Activated T-helper 1 cell treated with anti-CD3 and anti-CD28 coated beads, Interleukin-12 subunit alpha, Interleukin-12 subunit beta, Interleukin-2, Interleukin-4 antibody, amounts not matched to agents 30 ng/mL and 10 ng/mL and 1 ng/mL, durations not matched to agents 14 hours and 24 hours and 36 hours (primary cell): ENCODE data around the gene MYO3B. TPM values are rescaled to one million over a fixed set of nuclear protein-coding genes. Genes with fewer than 3 reads are reported as not detected.

Experiments
- DNase-seq: peaks from one replicate; pipeline ENCODE4 v3.0.0; 2021; ENCODE audit warnings: low spot score
- H3K27ac Mint-ChIP-seq: one replicate; pipeline ENCODE4 v1.8.0; 2021; ENCODE audit warnings: mild to moderate bottlenecking, mixed read lengths
- H3K27me3 Mint-ChIP-seq: one replicate; pipeline ENCODE4 v1.8.0; 2022; ENCODE audit warnings: mild to moderate bottlenecking, moderate library complexity, mixed read lengths; ENCODE audit not compliant: insufficient read depth
- H3K36me3 Mint-ChIP-seq: one replicate; pipeline ENCODE4 v1.8.0; 2021; ENCODE audit warnings: low read depth, mixed read lengths
- H3K4me1 Mint-ChIP-seq: one replicate; pipeline ENCODE4 v1.8.0; 2021; ENCODE audit warnings: low read depth, mixed read lengths
- H3K4me3 Mint-ChIP-seq: one replicate; pipeline ENCODE4 v1.8.0; 2021; ENCODE audit warnings: mild to moderate bottlenecking, moderate library complexity, mixed read lengths
- H3K9me3 Mint-ChIP-seq: one replicate; pipeline ENCODE4 v1.8.0; 2021; ENCODE audit warnings: mixed read lengths
- intact Hi-C: fragments of 100-400 bp; cut with micrococcal nuclease; formaldehyde crosslinking; loops from one replicate; pipeline ENCODE4 v1.15.1; 2024
- total RNA-seq: library from RNA; stranded (reverse); gene quantifications from 2 replicates; pipeline ENCODE4 v1.2.3, GENCODE V29; 2022

The MYO3B gene
- total RNA-seq, 1 donor from 2014 or later, result 0.57 TPM

DNA sequence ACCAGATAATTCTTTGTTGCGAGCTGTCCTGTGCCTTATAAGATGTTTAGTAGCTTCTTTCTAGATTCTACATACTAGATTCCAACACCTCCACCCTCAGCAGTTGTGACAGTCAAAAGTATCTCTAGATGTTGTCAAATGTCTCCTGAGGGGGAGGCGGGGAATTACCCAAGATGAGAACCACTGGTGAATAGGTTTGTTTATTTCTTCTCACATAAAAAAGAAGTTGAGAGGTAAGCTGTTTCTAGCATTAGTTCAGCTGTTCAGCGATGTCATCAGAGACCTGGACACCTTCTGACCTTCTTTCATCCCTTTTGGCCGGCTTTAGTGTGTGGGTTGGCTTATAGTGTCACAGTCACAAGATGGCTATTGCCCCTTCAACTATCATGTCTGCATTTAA is 299.7 kb downstream of the MYO3B start:
- intact Hi-C loops, result no loop called here
- DNase-seq, result no peak
- Mint-ChIP-seq H3K9me3 (no peaks in the 10 kb centered on the region), H3K27ac (no peak overlapping the region), H3K4me3 (no peak overlapping the region), H3K4me1 (no peaks in the 10 kb centered on the region), H3K36me3 (no peaks in the 10 kb centered on the region), H3K27me3 (peaks cover 8% of the 10 kb centered on the region)

GRCh38 chr2:170481201-170481600 is 303.3 kb downstream of the MYO3B start:
- intact Hi-C loops, result no loop called here
- H3K9me3 Mint-ChIP-seq, result no peaks in the 10 kb centered on the region

GRCh38 chr2:170484552-170484951 is 306.6 kb downstream of the MYO3B start:
- H3K36me3 Mint-ChIP-seq, result no peaks in the 10 kb centered on the region
- DNase-seq, result no peak
- no peak overlapping the region for H3K4me3 Mint-ChIP-seq
- peaks cover 10% of the 10 kb centered on the region for H3K27me3 Mint-ChIP-seq
- H3K4me1 Mint-ChIP-seq, result no peaks in the 10 kb centered on the region
- no peak overlapping the region for H3K27ac Mint-ChIP-seq
- no peaks in the 10 kb centered on the region for H3K9me3 Mint-ChIP-seq
- intact Hi-C loops, result no loop called here

More at GRCh38 chr2:170481201-170481600, 303.3 kb downstream of the MYO3B start:
- Mint-ChIP-seq H3K36me3 (no peaks in the 10 kb centered on the region), H3K27me3 (peaks cover 8% of the 10 kb centered on the region), H3K27ac (no peak overlapping the region), H3K4me3 (no peak overlapping the region), H3K4me1 (no peaks in the 10 kb centered on the region)
- no peak for DNase-seq

- Mint-ChIP-seq H3K4me1 (no peaks in the 10 kb centered on the region), H3K4me3 (no peak overlapping the region), H3K9me3 (no peaks in the 10 kb centered on the region), H3K36me3 (no peaks in the 10 kb centered on the region), H3K27ac (no peak overlapping the region), H3K27me3 (peaks cover 13% of the 10 kb centered on the region)
- intact Hi-C loops, result no loop called here
- DNase-seq, result no peak
Observed at GRCh38 chr2:170485254-170486026, 307.5 kb downstream of the MYO3B start.

DNA sequence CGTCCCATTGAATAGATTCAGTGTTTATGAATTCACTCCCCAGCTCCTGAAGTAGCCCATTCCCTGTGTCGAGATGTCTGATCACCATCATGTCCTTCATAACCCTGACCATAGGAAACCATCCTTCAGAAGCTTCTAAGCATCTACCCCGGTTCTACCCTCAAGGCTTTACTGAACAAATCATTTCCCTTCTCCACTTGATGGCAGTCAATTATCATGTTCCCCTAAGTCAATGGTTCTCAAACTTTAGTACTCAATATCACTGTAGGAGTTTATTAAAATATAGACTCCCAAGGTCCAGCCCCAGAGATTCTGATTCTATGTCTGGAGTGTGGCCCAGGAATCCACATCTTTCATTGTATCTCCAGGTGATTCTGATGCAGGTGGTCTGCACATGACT is 308.8 kb downstream of the MYO3B start:
- H3K36me3 Mint-ChIP-seq, result no peaks in the 10 kb centered on the region
- no peak overlapping the region for H3K4me3 Mint-ChIP-seq
- H3K27ac Mint-ChIP-seq, result no peak overlapping the region
- peaks cover 14% of the 10 kb centered on the region for H3K27me3 Mint-ChIP-seq
- intact Hi-C loops, result no loop called here
- H3K4me1 Mint-ChIP-seq, result no peaks in the 10 kb centered on the region
- DNase-seq, result no peak
- no peaks in the 10 kb centered on the region for H3K9me3 Mint-ChIP-seq

DNA sequence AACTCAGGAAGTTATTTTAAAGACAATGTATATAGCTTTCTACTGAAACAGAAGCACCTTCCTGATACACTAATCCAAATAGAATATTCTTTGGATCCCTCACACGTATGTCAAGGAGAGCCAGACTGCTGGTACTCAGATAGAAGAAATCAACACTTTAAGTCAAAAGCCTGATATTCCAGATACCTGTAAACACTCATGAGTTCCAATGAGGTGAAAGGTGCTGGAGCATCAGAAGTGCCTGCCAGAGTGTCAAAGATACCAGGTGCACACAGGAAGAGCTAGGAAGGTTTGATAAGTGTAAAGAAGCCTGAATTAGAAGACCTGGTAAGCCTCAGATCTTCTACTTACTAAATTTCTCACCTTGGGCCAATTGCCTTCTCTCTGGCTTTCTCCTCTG is 310.9 kb downstream of the MYO3B start:
- no peak overlapping the region for H3K27ac Mint-ChIP-seq
- intact Hi-C loops, result no loop called here

DNA sequence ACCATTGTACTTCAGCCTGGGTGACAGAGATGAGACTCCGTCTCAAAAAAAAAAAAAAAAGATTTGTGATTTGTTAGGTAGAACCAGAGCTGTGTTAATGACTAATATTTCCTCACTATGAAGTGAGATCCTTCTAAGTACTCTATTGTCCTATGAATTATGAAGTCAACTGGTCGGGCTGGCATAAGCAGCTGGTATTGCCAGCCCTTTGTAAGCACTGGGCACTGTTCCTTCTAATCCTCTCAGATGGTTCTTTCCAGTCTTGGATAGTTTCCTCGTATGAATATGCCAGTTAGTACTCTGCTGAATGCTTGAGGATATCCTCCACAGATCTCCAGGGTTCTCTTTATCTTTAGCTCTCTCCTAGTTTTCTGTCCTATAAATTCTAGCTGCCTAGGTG is 314.1 kb downstream of the MYO3B start:
- Mint-ChIP-seq H3K4me3 (no peak overlapping the region), H3K27me3 (peaks cover 18% of the 10 kb centered on the region), H3K27ac (no peak overlapping the region), H3K36me3 (no peaks in the 10 kb centered on the region), H3K9me3 (no peaks in the 10 kb centered on the region), H3K4me1 (no peaks in the 10 kb centered on the region)
- intact Hi-C loops, result no loop called here
- DNase-seq, result no peak

More for the DNA sequence above, 310.9 kb downstream of the MYO3B start:
- no peaks in the 10 kb centered on the region for H3K36me3 Mint-ChIP-seq
- H3K4me3 Mint-ChIP-seq, result no peak overlapping the region
- DNase-seq, result no peak
- no peaks in the 10 kb centered on the region for H3K4me1 Mint-ChIP-seq
- H3K9me3 Mint-ChIP-seq, result no peaks in the 10 kb centered on the region
- H3K27me3 Mint-ChIP-seq, result peaks cover 14% of the 10 kb centered on the region

GRCh38 chr2:170493426-170494097 is 315.6 kb downstream of the MYO3B start:
- H3K4me1 Mint-ChIP-seq, result no peaks in the 10 kb centered on the region
- no peak overlapping the region for H3K27ac Mint-ChIP-seq
- no peak overlapping the region for H3K4me3 Mint-ChIP-seq
- intact Hi-C loops, result no loop called here
- peaks cover 16% of the 10 kb centered on the region for H3K27me3 Mint-ChIP-seq
- H3K9me3 Mint-ChIP-seq, result no peaks in the 10 kb centered on the region
- DNase-seq, result no peak
- H3K36me3 Mint-ChIP-seq, result no peaks in the 10 kb centered on the region

- Mint-ChIP-seq H3K9me3 (no peaks in the 10 kb centered on the region), H3K27ac (no peak overlapping the region), H3K27me3 (peaks cover 21% of the 10 kb centered on the region), H3K4me3 (no peak overlapping the region), H3K36me3 (no peaks in the 10 kb centered on the region), H3K4me1 (no peaks in the 10 kb centered on the region)
- no peak for DNase-seq
- intact Hi-C loops, result no loop called here
Observed at GRCh38 chr2:170495896-170496295, 317.9 kb downstream of the MYO3B start.

DNA sequence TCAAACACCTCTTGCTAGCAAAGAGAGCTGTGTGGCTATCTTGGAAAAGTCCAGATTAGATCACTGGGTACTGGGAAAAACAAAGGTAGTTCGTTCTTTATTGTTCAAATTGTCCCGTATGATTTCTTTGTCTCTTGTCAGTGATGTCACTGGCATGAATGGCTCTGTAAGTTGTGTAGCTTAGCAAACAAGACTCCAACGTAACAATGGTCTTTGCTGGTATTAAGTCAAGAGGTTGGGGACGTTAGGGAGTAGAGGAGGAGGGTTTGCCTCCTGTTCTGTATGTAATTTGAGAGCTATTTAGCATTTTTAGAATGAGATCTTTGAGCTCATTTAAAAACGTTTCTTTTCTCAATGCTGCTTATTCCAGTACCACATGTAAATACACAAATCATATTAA is 320.7 kb downstream of the MYO3B start:
- peaks cover 24% of the 10 kb centered on the region for H3K27me3 Mint-ChIP-seq
- H3K27ac Mint-ChIP-seq, result no peak overlapping the region
- H3K4me3 Mint-ChIP-seq, result no peak overlapping the region
- H3K36me3 Mint-ChIP-seq, result no peaks in the 10 kb centered on the region
- no peaks in the 10 kb centered on the region for H3K4me1 Mint-ChIP-seq
- intact Hi-C loops, result no loop called here
- no peak for DNase-seq
- no peaks in the 10 kb centered on the region for H3K9me3 Mint-ChIP-seq

DNA sequence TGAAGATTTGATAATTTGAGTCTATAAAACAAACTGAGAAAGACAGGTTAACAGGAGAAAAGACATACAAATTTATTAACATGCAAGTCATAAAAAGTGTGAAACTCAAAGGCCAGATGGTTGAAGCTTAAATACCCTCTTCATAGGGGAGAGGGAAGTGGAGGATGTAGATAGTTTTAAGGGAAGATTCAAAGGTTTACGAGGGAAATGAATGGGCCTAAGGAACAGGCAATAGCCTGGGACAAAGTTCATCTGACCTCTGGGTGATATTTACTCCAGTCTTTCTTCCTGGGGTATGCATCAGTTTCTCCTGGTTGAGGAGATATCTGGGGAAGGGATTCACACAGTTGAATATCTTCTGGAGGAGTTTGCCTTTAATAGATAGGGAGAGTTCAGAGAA is 322.2 kb downstream of the MYO3B start:
- no peaks in the 10 kb centered on the region for H3K4me1 Mint-ChIP-seq
- H3K27ac Mint-ChIP-seq, result no peak overlapping the region
- intact Hi-C loops, result no loop called here
- H3K27me3 Mint-ChIP-seq, result peaks cover 22% of the 10 kb centered on the region
- no peaks in the 10 kb centered on the region for H3K36me3 Mint-ChIP-seq
- DNase-seq, result no peak
- no peak overlapping the region for H3K4me3 Mint-ChIP-seq
- no peaks in the 10 kb centered on the region for H3K9me3 Mint-ChIP-seq

DNA sequence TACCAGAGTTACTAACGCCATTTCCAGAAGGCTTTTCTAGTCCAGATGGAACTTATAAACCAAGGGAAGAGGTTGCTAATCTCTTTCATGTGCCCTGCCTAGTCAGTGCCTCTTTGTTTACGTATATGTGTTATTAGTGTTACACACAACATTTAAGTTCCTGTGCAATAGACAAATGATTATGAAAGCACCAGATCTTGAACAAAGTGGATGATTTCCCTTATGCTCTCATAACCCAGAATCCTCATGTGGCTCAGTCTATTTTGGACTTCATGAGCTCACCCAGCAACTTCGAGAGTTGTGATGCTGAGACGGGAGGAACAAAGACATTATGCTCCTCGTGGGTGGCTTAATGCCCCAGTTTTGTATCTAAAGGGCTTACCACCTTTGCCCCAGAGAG is 322.8 kb downstream of the MYO3B start:
- Mint-ChIP-seq H3K4me3 (no peak overlapping the region), H3K27me3 (peaks cover 22% of the 10 kb centered on the region), H3K9me3 (no peaks in the 10 kb centered on the region), H3K36me3 (no peaks in the 10 kb centered on the region), H3K4me1 (peaks cover 4% of the 10 kb centered on the region), H3K27ac (no peak overlapping the region)
- no peak for DNase-seq
- intact Hi-C loops, result no loop called here

DNA sequence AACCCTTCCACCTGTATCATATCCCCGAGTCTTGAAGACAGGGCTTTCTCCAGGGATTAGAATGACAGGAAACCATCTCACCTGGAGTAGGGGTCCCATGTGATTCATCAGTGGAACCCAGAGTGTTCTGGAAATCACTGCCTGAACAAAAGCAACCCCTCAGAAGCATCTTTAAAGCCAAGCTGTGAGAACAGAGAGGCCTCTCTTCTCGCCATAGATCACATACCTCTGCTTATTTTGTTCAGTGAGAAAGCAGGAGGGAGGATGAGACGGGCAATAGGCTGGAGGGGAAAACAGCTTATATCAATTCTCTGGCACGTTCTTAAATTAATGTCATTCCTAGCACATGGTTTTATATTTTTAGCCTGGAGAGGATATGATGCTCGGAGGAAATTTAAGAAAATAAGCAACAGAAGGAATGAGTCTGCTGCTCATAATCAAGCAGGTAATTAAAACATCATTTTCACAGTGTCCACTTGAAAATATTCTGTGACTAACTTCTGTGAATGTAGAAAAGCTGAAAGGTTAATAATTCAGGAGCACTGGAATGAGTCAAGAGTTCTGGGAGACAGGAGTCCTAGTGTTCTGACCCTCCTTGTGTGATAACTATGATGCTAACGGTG is 323.6 kb downstream of the MYO3B start:
- peaks cover 10% of the 10 kb centered on the region for H3K4me1 Mint-ChIP-seq
- peaks cover 22% of the 10 kb centered on the region for H3K27me3 Mint-ChIP-seq
- no peaks in the 10 kb centered on the region for H3K9me3 Mint-ChIP-seq
- no peaks in the 10 kb centered on the region for H3K36me3 Mint-ChIP-seq
- H3K27ac Mint-ChIP-seq, result no peak overlapping the region
- no peak overlapping the region for H3K4me3 Mint-ChIP-seq
- DNase-seq, result no peak
- intact Hi-C loops, result no loop called here
